HG03558 (cell line): Measurements from ENCODE around the gene TAOK2.
"Not testable (repeated sequence)": the region's sequence is repeated elsewhere in the genome, so short reads cannot be mapped to it uniquely, and the experiment has no call there.

Experiments used
- ATAC-seq: cut with Tn5 transposase; IDR thresholded peaks from one replicate; pipeline ENCODE4 v1.9.1; 2021; ENCODE audit warnings: moderate number of reproducible peaks; ENCODE audit not compliant: unreplicated experiment; ENCODE audit errors: extremely low read depth

The TAOK2 gene

DNA sequence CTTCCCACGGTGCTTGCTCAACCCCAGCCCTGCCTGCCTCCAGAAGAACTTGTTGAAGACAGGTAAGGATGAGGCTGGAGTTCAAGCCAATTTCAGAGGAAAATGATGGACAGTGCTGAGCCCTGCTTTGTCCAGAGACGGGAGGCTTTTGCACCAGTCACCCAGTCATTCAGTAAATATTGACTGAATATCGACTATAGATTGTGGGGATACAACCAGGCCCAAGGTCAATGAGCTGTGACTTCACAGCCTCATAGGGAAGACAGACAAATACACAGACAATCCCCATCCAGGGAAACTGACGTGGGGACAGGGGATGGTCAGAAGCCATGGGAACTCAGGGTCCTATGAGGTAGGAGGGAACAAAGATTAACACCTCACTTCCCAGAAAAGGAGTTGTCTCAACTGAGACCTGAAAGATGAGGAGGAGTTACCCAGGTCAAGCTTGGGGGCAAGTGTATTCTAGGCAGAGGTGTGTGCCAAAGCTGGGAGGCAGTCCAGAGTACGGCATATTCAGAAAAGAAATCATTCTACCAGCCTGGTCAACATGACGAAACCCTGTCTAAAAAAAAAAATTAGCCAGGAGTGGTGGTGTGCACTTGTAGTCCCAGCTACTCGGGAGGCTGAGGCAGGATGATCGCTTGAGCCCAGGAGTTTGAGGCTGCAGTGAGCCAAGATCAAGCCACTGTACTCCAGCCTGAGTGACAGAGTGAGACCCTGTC lies 43.0 kb downstream of the TAOK2 start:
- no peak for ATAC-seq

DNA sequence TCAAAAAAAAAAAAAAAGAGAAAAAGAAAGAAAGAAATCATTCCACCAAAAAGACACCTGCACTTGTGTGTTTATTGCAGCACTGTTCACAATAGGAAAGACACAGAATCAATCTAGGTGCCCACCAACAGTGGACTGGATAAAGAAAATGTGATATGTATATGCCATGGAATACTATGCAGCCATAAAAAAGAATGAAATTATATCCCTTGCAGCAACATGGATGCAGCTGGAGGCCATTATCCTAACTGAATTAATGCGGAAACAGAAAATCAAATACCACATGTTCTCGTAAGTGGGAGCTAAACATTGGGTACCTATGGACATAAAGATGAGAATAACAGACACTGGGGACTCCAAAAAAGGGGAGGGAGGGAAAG lies 43.6 kb downstream of the TAOK2 start:
- no peak for ATAC-seq

DNA sequence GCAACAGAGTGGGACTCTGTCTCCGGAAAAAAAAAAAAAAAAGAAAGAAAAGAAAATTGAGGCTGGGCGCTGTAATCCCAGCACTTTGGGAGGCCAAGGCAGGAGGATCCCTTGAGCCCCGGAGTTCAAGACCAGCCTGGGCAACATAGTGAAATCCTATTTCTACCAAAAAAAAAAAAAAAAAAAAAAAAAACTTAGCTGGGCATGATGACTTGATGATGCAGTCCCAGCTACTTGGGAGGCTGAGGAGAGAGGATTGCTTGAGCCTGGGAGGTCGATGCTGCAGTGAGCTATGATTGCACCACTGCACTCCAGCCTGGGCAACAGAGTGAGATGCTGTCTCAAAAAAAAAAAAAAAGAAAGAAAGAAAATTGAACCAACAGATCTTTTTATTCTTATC lies 44.3 kb downstream of the TAOK2 start:
- not testable (repeated sequence) for ATAC-seq

DNA sequence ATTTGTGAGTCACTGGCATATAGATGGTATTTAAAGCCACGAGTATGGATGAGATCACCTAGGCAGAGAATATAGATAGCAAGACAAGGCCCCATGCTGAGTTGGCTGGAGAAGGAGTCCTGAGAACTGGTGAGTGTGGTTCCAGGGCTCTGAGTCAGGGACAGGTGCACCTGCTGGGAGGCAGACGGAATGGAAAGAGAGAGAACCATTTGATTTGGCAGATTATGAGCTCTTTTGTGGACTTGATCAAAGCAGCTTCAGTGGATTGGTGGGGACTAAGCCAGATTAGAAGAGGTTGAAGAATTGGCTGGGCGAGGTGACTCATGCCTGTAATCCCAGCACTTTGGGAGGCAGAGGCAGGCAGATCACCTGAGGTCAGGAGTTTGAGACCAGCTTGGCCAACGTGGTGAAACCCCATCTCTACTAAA lies 45.1 kb downstream of the TAOK2 start:
- ATAC-seq, result no peak

DNA sequence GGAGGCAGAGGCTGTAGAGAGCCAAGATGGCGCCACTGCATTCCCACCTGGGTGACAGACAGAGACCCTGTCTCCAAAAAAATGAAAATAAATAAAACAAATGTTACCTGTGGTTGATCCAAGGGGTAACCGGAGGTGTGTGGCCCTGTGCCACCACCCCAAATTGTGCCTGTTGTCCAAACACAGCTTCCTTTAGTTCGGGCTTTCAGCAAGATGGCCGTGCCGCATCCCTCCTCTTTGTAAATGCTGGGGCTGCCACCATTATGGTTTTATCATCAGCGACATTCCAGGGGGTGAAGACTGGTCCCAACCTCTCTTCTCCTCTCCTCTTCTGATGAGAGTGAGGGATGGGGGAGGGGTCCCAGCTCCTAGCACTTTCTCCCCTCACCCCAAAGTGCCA lies 49.2 kb downstream of the TAOK2 start, which contains the start of gene C16orf92:
Gene C16orf92, plus strand, starts transcription at position 312 of the 400 bp plus-strand sequence. CDS start 143 bp downstream, outside the sequence.
- ATAC-seq, result no peak

DNA sequence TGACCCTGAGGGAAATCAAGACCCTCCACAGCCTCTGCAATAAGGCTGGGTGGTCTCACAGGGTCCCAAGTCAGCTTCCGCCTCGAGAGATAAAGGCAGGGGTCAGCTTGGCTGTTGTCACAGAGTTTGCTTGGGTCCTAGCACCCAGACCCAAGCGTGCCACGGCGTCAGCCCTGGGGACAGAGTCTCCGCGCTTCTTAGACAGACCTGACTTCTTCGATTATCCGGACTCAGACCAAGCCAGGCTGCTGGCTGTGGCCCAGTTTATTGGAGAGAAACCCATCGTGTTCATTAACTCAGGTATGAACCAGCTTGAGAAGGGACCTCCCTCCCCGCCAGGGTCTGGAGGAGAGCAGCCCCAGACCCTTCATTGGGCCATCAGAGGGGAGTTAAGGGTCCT lies 49.9 kb downstream of the TAOK2 start:
- no peak for ATAC-seq

DNA sequence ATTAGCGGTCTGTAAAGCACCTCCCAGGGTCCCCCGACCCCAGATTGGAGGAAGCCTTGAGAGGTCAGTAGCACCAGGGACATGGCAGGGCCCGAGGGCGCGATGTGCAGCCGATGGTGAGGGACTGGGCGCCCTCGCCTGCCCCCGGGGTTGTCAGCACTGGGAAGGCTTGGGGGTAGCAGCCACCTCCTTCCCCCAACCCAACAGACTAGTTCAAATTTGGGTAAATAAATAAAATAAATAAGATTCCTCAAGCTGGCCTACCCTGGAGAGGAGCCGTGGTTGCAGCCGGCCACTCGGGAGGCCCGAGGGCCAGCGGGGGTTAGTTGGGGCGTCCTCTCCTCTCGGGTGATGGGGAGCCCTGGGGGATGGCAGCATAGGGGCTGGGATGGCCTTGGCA lies 50.8 kb downstream of the TAOK2 start:
- ATAC-seq, result no peak

DNA sequence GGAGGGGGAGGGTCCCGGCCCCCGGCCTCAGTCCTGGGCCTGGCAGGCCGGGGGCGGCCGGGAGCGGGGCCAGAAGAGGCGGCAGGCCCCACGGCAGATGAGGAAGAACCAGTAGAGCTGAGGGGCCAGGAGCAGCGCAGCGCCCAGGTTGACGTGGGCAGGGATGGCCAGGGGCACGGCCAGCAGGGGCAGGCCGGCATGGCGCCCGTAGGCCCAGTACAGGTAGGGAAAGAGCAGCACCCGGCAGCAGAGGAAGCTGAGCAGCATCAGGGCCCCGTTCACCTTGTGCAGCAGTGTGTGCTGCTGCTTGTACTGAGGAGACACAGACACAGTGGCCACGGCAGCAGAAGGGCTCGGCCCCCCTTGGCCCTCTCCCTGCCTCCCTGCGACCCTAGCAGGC lies 51.5 kb downstream of the TAOK2 start:
- ATAC-seq, result no peak

DNA sequence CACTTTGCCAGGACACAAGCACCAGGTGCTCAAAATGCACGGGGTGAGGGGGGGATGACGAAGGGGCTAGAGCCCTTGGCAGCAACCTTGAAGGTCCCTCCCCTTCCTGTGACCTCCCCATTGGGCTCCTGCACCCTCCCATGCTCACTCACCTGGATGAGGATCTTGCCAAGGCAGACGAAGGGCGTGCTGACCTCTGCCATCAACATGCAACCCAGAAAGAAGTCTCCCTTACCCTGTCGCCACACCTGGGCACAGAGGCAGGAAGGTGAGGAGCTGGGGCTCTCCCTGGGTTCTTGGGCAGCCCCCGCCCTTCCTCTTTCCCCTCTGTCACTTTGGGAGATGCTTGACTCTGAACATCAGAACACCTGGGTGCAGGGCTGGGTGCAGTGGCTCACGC lies 51.9 kb downstream of the TAOK2 start:
- no peak for ATAC-seq

DNA sequence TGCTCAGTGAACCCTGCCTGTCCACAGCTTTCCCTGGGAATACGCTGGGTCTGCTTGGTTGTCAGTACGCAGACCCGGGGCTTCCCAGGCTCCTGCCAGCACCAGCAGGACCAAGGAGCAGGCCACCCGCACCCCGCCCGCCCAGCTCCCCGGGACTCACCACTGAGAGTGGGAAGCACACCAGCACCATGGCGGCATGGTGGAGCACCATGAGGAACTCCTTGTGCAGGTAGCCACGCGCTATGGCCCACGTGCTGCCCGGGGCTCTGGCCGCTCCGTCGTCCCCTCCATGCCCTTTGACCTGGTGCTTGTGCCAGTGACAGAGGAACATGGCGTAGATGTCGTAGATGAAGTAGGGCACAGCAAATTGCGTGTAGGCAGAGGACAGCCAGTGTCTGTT lies 52.8 kb downstream of the TAOK2 start:
- no peak for ATAC-seq

DNA sequence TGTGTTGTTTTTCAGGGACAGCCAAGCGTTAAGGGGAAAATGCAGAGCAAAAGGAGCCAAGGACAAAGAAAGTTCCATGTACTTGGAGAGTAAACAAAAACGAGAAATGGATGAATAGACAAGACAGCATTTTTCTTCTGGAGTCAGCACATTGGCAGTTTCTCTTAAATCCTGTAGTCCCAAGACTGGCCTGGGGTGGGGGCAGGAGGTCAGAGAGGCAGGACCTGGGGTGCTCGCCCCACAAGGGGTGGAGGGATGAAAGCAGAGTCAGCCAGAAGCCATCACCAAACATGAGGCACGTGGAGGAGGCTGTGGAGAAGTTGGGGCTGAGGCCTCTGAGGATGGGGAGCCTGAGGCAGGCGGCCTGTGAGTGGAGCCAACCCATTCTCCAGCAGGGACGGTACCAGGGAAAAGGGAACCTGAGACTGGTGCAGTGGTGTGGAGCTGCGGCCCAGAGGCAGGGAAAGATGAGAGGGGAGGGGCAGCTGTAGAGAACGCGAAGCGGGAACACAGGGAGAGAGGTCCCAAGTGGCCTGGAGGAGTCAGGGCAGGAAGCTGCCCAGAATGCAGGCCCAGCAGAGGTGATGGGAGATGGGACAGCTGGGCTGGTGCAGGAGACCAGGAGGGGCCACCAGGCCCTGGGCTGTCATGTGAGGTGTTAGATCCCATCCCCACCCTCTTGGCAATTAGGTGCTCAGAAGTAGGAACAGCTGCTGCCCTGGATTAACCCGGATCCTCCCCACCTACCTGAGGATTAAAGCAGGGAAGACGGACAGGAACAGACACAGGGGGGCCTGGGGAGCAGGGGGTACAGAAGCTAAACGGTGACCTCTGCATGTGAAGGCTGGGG lies 54.1 kb downstream of the TAOK2 start:
- ATAC-seq, result no peak

DNA sequence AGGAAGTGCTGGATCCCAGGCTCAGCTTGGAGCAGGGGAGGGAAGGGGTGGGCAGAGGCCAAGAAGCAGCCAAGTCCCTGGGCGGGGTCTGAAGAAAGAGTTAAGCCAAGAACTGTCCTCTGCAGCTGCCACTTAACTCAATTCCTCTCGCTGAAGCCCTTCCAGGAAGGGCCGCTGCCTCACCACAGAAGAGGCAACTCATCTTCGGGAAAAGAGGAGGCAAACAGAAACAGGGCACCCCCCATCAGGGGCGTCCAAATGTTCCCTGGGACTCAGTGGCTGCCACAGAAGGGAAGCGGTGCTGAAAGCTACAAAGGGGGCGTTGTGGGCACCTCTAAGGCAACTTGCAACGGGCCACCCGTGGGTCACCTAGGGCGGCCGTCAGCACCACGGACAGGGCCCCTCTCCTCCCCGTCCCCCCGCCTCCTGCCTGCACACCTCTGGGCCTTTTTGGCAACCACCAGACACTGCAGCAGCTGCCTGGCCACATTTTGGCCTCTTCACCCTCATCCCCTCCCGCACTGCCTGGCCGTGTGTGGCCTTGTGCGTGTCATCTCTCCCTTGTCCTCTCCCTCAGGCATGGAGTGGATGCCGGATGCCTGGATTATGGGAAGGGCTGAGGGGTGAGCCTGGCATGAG lies 54.9 kb downstream of the TAOK2 start:
- ATAC-seq, result no peak

DNA sequence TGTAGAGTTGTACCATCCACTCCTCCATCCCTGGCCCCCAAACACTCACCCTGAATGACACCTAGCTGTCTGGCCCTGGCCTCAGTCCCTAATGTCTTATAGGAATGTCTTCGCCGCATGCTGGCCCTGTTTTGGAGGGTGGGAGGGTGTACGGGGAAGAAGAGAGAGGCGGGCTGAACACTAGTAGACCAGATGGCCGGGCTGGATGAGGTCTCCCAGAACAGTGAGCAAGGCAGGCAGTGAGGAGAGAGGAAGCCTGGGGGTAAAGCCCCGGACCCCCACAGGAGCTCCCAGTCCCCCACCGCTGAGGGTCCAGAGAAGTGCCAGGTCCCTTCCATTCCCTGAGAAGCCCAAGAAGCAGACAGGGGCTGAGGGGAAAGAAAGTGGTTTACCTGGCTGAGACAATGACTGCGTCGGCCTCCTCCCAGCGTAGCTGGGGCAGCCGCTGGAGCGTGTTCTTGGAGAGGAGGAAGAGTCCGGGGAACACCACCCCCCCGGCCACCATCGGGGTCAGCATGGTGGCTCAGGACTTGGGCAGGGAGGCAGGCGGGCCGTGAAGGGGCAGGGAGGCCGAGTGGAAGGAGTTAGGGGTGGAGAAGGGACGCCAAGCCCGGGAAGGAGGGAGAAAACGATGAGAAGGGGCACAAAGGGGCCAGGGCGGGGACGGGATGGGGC lies 56.5 kb downstream of the TAOK2 start:
- no peak for ATAC-seq

DNA sequence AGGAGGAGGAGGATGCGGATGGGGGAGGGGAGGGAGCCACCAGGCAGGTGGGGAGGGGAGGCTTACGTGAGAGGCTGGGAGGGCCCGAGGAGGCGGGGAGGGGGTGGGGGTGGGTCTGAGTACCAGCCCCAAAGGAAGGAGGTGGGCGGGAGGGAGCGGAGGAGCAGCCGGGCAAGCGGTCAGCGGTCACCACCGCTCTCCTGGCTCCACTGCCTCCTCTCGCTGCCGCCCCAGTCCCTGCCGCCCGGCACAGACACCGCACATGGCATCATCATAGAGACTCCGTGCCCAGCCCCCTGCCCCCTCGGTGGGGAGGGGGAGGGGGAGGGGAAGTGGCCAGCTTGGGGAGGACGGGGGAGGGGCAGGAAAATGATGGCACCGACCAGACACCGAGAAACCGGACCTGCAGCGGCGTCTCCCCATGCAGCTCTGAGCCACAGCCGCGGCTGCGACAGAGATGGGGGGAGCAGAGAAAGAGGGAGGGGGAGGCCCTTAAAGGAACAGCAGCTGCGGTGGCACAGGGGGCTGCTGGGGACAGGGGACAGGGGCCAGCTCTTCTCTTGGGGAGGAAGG lies 57.3 kb downstream of the TAOK2 start, which contains the start of gene TLCD3B:
Gene TLCD3B, minus strand, starts transcription at position 431 of the 573 bp plus-strand sequence. CDS start 744 bp downstream, outside the sequence.
- ATAC-seq, result no peak

DNA sequence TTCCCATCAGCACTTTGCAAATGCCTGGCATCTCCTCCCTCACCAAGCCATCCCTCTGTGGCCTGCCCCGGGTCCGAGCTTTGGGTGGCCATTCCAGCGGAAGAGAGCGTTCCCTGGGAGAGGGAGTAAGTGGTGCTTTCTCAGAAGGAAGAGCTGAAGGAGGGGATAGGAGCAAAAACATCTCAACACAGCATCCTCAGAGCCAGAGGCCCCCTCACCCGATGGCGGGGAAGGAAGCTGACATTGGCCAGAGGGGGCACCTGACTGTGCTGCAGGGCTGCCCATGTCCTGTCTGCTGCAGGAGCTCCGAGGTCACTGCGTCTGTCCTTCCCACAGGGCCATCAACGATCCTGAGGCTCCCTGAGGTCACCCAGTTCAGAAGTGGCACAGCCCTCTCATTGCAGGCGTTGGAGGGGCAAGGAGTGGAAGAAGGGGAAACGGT lies 57.8 kb downstream of the TAOK2 start:
- ATAC-seq, result no peak

DNA sequence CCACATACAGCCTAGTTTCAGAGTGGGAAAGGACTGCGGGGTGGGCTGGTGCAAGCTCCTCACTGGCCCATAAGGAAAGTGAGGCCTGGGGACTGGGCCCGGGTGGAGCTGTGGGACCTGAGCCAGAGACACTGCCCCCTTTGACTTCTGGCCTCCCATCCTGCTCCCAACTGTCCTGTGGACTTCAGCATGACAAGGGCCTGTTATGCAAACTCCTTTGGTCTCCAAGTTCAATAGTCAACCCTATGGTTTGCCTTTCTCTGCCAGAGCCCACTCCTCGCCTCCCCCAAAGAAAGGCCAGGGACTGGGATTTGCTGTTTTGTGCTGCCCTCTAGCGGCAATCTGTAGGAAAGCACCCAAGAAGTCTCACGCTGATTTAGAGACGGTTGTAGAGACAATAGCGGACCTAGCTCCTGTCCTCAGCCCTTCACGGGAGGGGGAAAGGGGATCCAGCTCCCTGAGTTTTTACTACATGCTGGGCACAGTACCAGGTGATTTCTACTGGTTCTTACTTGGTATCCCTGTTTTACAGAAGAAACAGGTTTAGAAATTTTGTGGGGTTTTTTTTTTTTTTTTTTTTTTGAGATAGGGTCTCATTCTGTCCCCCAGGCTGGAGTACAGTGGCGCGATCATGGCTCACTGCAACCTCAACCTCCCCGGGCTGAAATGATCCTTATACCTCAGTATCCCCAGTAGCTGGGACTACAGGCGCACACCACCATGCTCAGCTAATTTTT lies 58.6 kb downstream of the TAOK2 start:
- ATAC-seq, result no peak

DNA sequence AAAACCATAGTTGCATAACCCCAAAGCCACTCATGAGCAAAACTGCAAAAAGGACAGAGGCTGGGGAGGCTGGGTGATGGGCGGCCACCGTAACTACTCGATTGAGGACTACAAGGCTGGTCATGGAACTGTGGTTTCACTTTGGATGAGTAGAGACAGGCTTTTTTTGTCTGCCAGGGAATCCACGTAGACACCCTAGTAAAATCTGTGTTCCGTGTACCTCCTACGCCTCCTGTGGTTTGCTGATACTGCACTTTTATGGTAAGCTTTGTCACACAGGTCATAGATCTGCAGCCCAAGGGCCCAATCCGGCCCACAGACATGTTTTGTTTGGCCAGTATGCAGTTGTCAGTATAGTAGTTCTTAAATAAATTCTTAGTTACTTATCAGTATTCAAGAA lies 59.6 kb downstream of the TAOK2 start:
- ATAC-seq, result no peak

DNA sequence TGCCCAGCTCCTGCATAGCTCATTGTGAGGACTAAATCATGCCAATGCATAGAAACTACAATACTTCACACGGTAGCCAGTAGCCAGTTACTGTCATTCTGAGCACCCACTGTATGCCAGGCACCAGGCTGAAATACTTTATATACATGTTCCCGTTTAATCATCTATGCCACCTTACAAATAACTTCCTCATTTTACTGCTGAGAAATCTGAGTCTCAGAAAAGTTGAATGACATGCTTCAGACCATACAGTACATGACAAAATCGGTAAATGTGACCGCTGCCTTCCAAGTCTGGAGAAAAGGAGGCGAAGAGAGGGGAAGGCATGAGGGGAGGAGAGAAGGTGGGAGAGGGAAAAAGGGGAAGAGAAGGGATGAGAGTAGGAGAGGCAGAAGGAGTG lies 66.6 kb downstream of the TAOK2 start:
- ATAC-seq, result no peak

DNA sequence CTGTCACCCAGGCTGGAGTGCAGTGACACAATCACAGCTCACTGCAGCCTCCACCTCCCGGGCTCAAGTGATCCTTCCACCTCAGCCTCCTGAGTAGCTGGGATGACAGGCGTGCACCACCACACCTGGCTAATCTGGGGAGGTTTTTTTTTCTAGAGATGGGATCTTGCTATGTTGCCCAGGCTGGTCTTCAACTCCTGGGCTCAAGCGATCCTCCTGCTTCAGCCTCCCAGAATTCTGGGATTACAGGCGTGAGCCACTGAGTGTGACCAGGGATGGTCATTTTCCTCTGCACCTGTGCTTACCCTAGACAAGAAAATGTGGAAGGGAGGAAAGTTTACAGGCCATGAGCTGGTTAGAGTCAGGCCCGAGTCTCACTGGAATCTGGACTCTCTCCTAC lies 67.0 kb downstream of the TAOK2 start:
- ATAC-seq, result not testable (repeated sequence)
